HUES6 (cell line): Measurements from ENCODE around the gene MUC22.
"Not testable (repeated sequence)": the region's sequence is repeated elsewhere in the genome, so short reads cannot be mapped to it uniquely, and the experiment has no call there.

ENCODE experiments used
- H3K27ac ChIP-seq: 2 replicates; pipeline ENCODE4 v1.7.0; 2013; ENCODE audit warnings: low read depth, mild to moderate bottlenecking, low read length, inconsistent platforms
- H3K27me3 ChIP-seq: 2 replicates; pipeline ENCODE4 v1.6.1; 2013; ENCODE audit warnings: low read length; ENCODE audit not compliant: control insufficient read depth, insufficient read depth
- H3K36me3 ChIP-seq: 2 replicates; pipeline ENCODE4 v1.6.1; 2013; ENCODE audit warnings: low read length; ENCODE audit not compliant: control insufficient read depth, insufficient read depth
- H3K4me1 ChIP-seq: 2 replicates; pipeline ENCODE4 v1.6.1; 2013; ENCODE audit warnings: low read length; ENCODE audit not compliant: control insufficient read depth, insufficient read depth
- H3K4me3 ChIP-seq: 2 replicates; pipeline ENCODE4 v1.5.1; 2013; ENCODE audit warnings: low read depth, low read length
- H3K9ac ChIP-seq: one replicate; pipeline ENCODE4 v1.6.1; 2013; ENCODE audit warnings: mild to moderate bottlenecking, low read length
- H3K9me3 ChIP-seq: 2 replicates; pipeline ENCODE4 v1.6.1; 2013; ENCODE audit warnings: low read depth, low read length; ENCODE audit not compliant: control insufficient read depth, insufficient read depth

MUC22 gene

GRCh38 chr6:31058128-31058894 is 48.0 kb downstream of the MUC22 start:
- Histone ChIP-seq H3K9ac (no peak overlapping the region), H3K9me3 (no peaks in the 10 kb centered on the region), H3K27ac (no peak overlapping the region), H3K4me1 (peaks cover 11% of the 10 kb centered on the region), H3K27me3 (no peaks in the 10 kb centered on the region), H3K36me3 (no peaks in the 10 kb centered on the region), H3K4me3 (no peak overlapping the region)

- H3K9ac ChIP-seq = no peak overlapping the region
- no peaks in the 10 kb centered on the region for H3K36me3 ChIP-seq
- H3K4me3 ChIP-seq = no peak overlapping the region
- peaks cover 11% of the 10 kb centered on the region for H3K4me1 ChIP-seq
- no peak overlapping the region for H3K27ac ChIP-seq
- H3K9me3 ChIP-seq = no peaks in the 10 kb centered on the region
- no peaks in the 10 kb centered on the region for H3K27me3 ChIP-seq
Observed at GRCh38 chr6:31060145-31060544, 49.9 kb downstream of the MUC22 start.

- Histone ChIP-seq H3K27ac (no peak overlapping the region), H3K36me3 (no peaks in the 10 kb centered on the region), H3K27me3 (no peaks in the 10 kb centered on the region), H3K9me3 (0 out of 2 replicates have a peak, but pooled peaks cover 3% of the 10 kb centered on the region), H3K4me3 (no peak overlapping the region), H3K4me1 (no peaks in the 10 kb centered on the region), H3K9ac (no peak overlapping the region)
Observed at GRCh38 chr6:31063906-31064435, 53.7 kb downstream of the MUC22 start.

- no peaks in the 10 kb centered on the region for H3K36me3 ChIP-seq
- no peaks in the 10 kb centered on the region for H3K27me3 ChIP-seq
- 0 out of 2 replicates have a peak, but pooled peaks cover 3% of the 10 kb centered on the region for H3K9me3 ChIP-seq
Observed at GRCh38 chr6:31065556-31065955, 55.3 kb downstream of the MUC22 start.

GRCh38 chr6:31067028-31067427 is 56.8 kb downstream of the MUC22 start:
- H3K4me1 ChIP-seq, H3K9ac ChIP-seq, H3K27me3 ChIP-seq, H3K36me3 ChIP-seq, H3K4me3 ChIP-seq, H3K9me3 ChIP-seq, H3K27ac ChIP-seq: not testable (repeated sequence)

More at GRCh38 chr6:31065556-31065955, 55.3 kb downstream of the MUC22 start:
- Histone ChIP-seq H3K9ac (no peak overlapping the region), H3K4me1 (peaks cover 4% of the 10 kb centered on the region; the same call in 1 of the 2 replicates), H3K27ac (no peak overlapping the region), H3K4me3 (no peak overlapping the region)

- not testable (repeated sequence) for H3K27me3 ChIP-seq, H3K27ac ChIP-seq, H3K9ac ChIP-seq, H3K9me3 ChIP-seq, H3K4me1 ChIP-seq, H3K4me3 ChIP-seq, H3K36me3 ChIP-seq
Observed at GRCh38 chr6:31067891-31068668, 57.8 kb downstream of the MUC22 start.

- no peak overlapping the region for H3K4me3 ChIP-seq
- 0 out of 2 replicates have a peak, but pooled peaks cover 3% of the 10 kb centered on the region for H3K9me3 ChIP-seq
- H3K27ac ChIP-seq = no peak overlapping the region
- H3K36me3 ChIP-seq = no peaks in the 10 kb centered on the region
- H3K4me1 ChIP-seq = peaks cover 9% of the 10 kb centered on the region
- no peaks in the 10 kb centered on the region for H3K27me3 ChIP-seq
- no peak overlapping the region for H3K9ac ChIP-seq
Observed at GRCh38 chr6:31068669-31069340, 58.5 kb downstream of the MUC22 start.

GRCh38 chr6:31070711-31071197 is 60.5 kb downstream of the MUC22 start:
- H3K27me3 ChIP-seq = no peaks in the 10 kb centered on the region
- peaks cover 9% of the 10 kb centered on the region for H3K4me1 ChIP-seq
- H3K9me3 ChIP-seq = 0 out of 2 replicates have a peak, but pooled peaks cover 3% of the 10 kb centered on the region
- H3K36me3 ChIP-seq = no peaks in the 10 kb centered on the region
- H3K9ac ChIP-seq = peak overlapping the region; percentile 16
- H3K4me3 ChIP-seq = no peak overlapping the region
- no peak overlapping the region for H3K27ac ChIP-seq

- H3K9ac ChIP-seq = no peak overlapping the region
- H3K4me1 ChIP-seq = peaks cover 11% of the 10 kb centered on the region
- no peaks in the 10 kb centered on the region for H3K27me3 ChIP-seq
- no peaks in the 10 kb centered on the region for H3K9me3 ChIP-seq
- no peak overlapping the region for H3K27ac ChIP-seq
- no peaks in the 10 kb centered on the region for H3K36me3 ChIP-seq
- H3K4me3 ChIP-seq = no peak overlapping the region
Observed at GRCh38 chr6:31074401-31074800, 64.1 kb downstream of the MUC22 start.

- Histone ChIP-seq H3K9ac (no peak overlapping the region), H3K9me3 (no peaks in the 10 kb centered on the region), H3K4me3 (no peak overlapping the region), H3K27ac (no peak overlapping the region), H3K36me3 (no peaks in the 10 kb centered on the region), H3K4me1 (peaks cover 11% of the 10 kb centered on the region), H3K27me3 (no peaks in the 10 kb centered on the region)
Observed at GRCh38 chr6:31075528-31075927, 65.3 kb downstream of the MUC22 start.
